Anterior cingulate cortex (tissue), 58 donors: ENCODE results near the gene SELL.
"Not testable (repeated sequence)": the region's sequence is repeated elsewhere in the genome, so short reads cannot be mapped to it uniquely, and the experiment has no call there.

ENCODE experiments used
- DNase-seq, 58 donors: peaks; one replicate each; lab custom pipeline; 2025; lab: John Stamatoyannopoulos, UW

Gene SELL

GRCh38 chr1:169707912-169708604, 3.4 kb downstream of the SELL start:
- no peak for DNase-seq

- DNase-seq, result no peak
These were observed 6.6 kb downstream of the SELL start for GRCh38 chr1:169704797-169705196.

- no peak for DNase-seq
These were observed 10.0 kb downstream of the SELL start for GRCh38 chr1:169701261-169702005.

- DNase-seq, result no peak
These were observed 11.7 kb downstream of the SELL start for GRCh38 chr1:169699707-169700106.

- no peak for DNase-seq
These were observed 12.4 kb downstream of the SELL start for GRCh38 chr1:169698976-169699375.

GRCh38 chr1:169697755-169698154, 13.7 kb downstream of the SELL start:
- DNase-seq, result no peak

- no peak for DNase-seq
These were observed 14.9 kb downstream of the SELL start for GRCh38 chr1:169696273-169697100.

- no peak for DNase-seq
These were observed 16.9 kb downstream of the SELL start for GRCh38 chr1:169694304-169695075.

GRCh38 chr1:169692756-169693460, 18.5 kb downstream of the SELL start:
- no peak for DNase-seq

- no peak for DNase-seq
These were observed 20.9 kb downstream of the SELL start for GRCh38 chr1:169690489-169690888.

GRCh38 chr1:169689395-169689794, 22.0 kb downstream of the SELL start:
- DNase-seq, result no peak

- DNase-seq, result not testable (repeated sequence)
These were observed 23.0 kb downstream of the SELL start for GRCh38 chr1:169688377-169688776.

GRCh38 chr1:169683661-169684060, 27.8 kb downstream of the SELL start:
- no peak for DNase-seq

GRCh38 chr1:169683168-169683567, 28.3 kb downstream of the SELL start:
- not testable (repeated sequence) for DNase-seq

- DNase-seq, result no peak
These were observed 29.3 kb downstream of the SELL start for GRCh38 chr1:169682071-169682470.

GRCh38 chr1:169681140-169681539, 30.3 kb downstream of the SELL start:
- DNase-seq, result no peak

GRCh38 chr1:169680377-169681019, 30.9 kb downstream of the SELL start:
- no peak for DNase-seq

- DNase-seq, result no peak
These were observed 31.7 kb downstream of the SELL start for GRCh38 chr1:169679692-169680091.

GRCh38 chr1:169676001-169676400, 35.4 kb downstream of the SELL start:
- no peak for DNase-seq
